ENCODE data around the gene SFSWAP. TPM values are rescaled to one million over a fixed set of nuclear protein-coding genes. Genes with fewer than 3 reads are reported as not detected.

The SFSWAP gene
- total RNA-seq, 1 donor = 31.1 TPM

GRCh38 chr12:131671276-131671675 lies 39.6 kb upstream of the SFSWAP start:
- Histone ChIP-seq H2AFZ (ENCODE audit: low read length) (no peak overlapping the region), H3K4me1 (ENCODE audit: insufficient read depth, low read length) (no peaks in the 10 kb centered on the region), H3K36me3 (ENCODE audit: insufficient read depth, low read length) (no peaks in the 10 kb centered on the region), H4K20me1 (ENCODE audit: insufficient read depth, low read length) (no peaks in the 10 kb centered on the region), H3K4me2 (ENCODE audit: insufficient read depth, low read length) (no peak overlapping the region), H3K9me3 (ENCODE audit: low read depth, low read length) (no peaks in the 10 kb centered on the region), H3K79me2 (ENCODE audit: insufficient read depth, low read length) (no peaks in the 10 kb centered on the region), H3K27ac (ENCODE audit: low read depth, low read length) (no peak overlapping the region), H3K27me3 (ENCODE audit: insufficient read depth, low read length) (no peaks in the 10 kb centered on the region), H3K4me3 (ENCODE audit: insufficient read depth, low read length) (no peak overlapping the region)
- TF ChIP-seq CTCF (IDR thresholded peaks at IDR 0.05; ENCODE audit: extremely low read depth, low read depth, low read length) = no peak
- DNase-seq (ENCODE audit: insufficient read length, low spot score, missing footprints) = no peak

DNA sequence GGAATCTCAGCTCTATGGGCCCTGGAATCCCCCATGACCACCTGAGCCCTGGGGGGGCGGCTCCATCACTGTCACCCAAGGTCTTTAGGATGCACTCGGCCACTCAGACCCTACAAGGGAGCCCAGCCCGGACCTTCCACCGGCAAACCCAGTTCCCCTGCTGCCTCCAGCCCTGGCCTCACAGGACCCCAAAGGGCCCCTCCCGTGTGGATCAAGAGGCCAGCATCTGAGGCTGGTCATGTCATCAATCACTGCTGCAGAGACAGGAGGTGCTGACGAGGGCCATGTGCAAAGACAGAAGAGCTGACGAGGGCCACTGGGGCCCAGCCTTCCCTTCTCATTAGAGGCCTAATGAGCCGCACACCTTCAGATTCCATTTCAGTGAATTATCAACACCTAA lies 39.0 kb upstream of the SFSWAP start:
- H3K4me3 ChIP-seq (ENCODE audit: insufficient read depth, low read length) = no peak overlapping the region
- no peaks in the 10 kb centered on the region for H3K4me1 ChIP-seq (ENCODE audit: insufficient read depth, low read length)
- no peaks in the 10 kb centered on the region for H3K27me3 ChIP-seq (ENCODE audit: insufficient read depth, low read length)
- peak; percentile 56 for DNase-seq (ENCODE audit: insufficient read length, low spot score, missing footprints)
- H3K9me3 ChIP-seq (ENCODE audit: low read depth, low read length) = no peaks in the 10 kb centered on the region
- H2AFZ ChIP-seq (ENCODE audit: low read length) = no peak overlapping the region
- TF ChIP-seq CTCF (IDR thresholded peaks at IDR 0.05; ENCODE audit: extremely low read depth, low read depth, low read length) = no peak
- H3K36me3 ChIP-seq (ENCODE audit: insufficient read depth, low read length) = no peaks in the 10 kb centered on the region
- no peak overlapping the region for H3K27ac ChIP-seq (ENCODE audit: low read depth, low read length)
- no peak overlapping the region for H3K4me2 ChIP-seq (ENCODE audit: insufficient read depth, low read length)
- H4K20me1 ChIP-seq (ENCODE audit: insufficient read depth, low read length) = no peaks in the 10 kb centered on the region
- no peaks in the 10 kb centered on the region for H3K79me2 ChIP-seq (ENCODE audit: insufficient read depth, low read length)

DNA sequence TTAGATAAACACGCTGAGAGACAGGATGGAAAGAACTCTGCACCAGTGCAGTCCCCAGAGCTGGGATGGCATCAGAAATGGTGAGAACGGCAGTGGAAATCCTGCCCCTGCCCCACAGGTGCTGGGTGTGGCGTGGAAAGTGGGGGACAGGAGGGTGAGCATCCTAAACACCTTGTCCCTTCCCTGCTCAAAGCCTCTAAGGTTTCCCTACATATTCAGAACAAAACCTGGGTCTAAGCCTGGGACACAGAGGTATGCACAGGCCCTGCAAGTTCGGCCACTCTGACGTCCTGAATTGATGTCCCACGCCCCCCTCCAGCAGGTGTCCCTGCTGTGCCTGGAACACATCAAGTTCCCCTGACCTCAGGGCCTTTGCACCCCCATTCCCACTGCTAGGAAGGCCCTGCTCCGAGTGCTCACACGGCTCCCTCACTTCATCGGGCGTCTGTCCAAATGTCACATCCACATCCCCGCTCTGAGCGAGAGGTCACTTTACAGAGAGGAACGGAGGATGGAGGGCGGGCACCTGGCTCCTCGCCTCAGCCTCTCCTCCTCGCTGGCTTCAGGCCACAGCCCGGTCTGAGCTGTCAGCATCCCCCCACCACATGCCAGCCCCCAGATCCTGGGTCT lies 38.5 kb upstream of the SFSWAP start:
- no peaks in the 10 kb centered on the region for H3K9me3 ChIP-seq (ENCODE audit: low read depth, low read length)
- no peak overlapping the region for H3K27ac ChIP-seq (ENCODE audit: low read depth, low read length)
- DNase-seq (ENCODE audit: insufficient read length, low spot score, missing footprints) = peak; percentile 62
- no peaks in the 10 kb centered on the region for H3K79me2 ChIP-seq (ENCODE audit: insufficient read depth, low read length)
- no peaks in the 10 kb centered on the region for H3K36me3 ChIP-seq (ENCODE audit: insufficient read depth, low read length)
- no peak overlapping the region for H2AFZ ChIP-seq (ENCODE audit: low read length)
- H4K20me1 ChIP-seq (ENCODE audit: insufficient read depth, low read length) = no peaks in the 10 kb centered on the region
- H3K4me3 ChIP-seq (ENCODE audit: insufficient read depth, low read length) = no peak overlapping the region
- no peak overlapping the region for H3K4me2 ChIP-seq (ENCODE audit: insufficient read depth, low read length)
- H3K27me3 ChIP-seq (ENCODE audit: insufficient read depth, low read length) = no peaks in the 10 kb centered on the region
- TF ChIP-seq CTCF (IDR thresholded peaks at IDR 0.05; ENCODE audit: extremely low read depth, low read depth, low read length) = no peak
- no peaks in the 10 kb centered on the region for H3K4me1 ChIP-seq (ENCODE audit: insufficient read depth, low read length)

GRCh38 chr12:131672941-131673887 lies 37.7 kb upstream of the SFSWAP start:
- no peak overlapping the region for H3K27ac ChIP-seq (ENCODE audit: low read depth, low read length)
- H3K27me3 ChIP-seq (ENCODE audit: insufficient read depth, low read length) = no peaks in the 10 kb centered on the region
- H2AFZ ChIP-seq (ENCODE audit: low read length) = no peak overlapping the region
- TF ChIP-seq CTCF (IDR thresholded peaks at IDR 0.05; ENCODE audit: extremely low read depth, low read depth, low read length) = no peak
- H3K4me2 ChIP-seq (ENCODE audit: insufficient read depth, low read length) = no peak overlapping the region
- no peaks in the 10 kb centered on the region for H3K4me1 ChIP-seq (ENCODE audit: insufficient read depth, low read length)
- peak; percentile 21 for DNase-seq (ENCODE audit: insufficient read length, low spot score, missing footprints)
- H3K79me2 ChIP-seq (ENCODE audit: insufficient read depth, low read length) = no peaks in the 10 kb centered on the region
- H3K36me3 ChIP-seq (ENCODE audit: insufficient read depth, low read length) = no peaks in the 10 kb centered on the region
- no peaks in the 10 kb centered on the region for H4K20me1 ChIP-seq (ENCODE audit: insufficient read depth, low read length)
- H3K9me3 ChIP-seq (ENCODE audit: low read depth, low read length) = no peaks in the 10 kb centered on the region
- no peak overlapping the region for H3K4me3 ChIP-seq (ENCODE audit: insufficient read depth, low read length)

Data from osteoblast (primary cell).